GM19395 (cell line): ENCODE data around the gene NR3C1.

ENCODE experiments used
- ATAC-seq: cut with Tn5 transposase; IDR thresholded peaks from one replicate; pipeline ENCODE4 v1.9.1; 2021; ENCODE audit warnings: mild to moderate bottlenecking, moderate library complexity; ENCODE audit not compliant: unreplicated experiment

NR3C1 gene

DNA sequence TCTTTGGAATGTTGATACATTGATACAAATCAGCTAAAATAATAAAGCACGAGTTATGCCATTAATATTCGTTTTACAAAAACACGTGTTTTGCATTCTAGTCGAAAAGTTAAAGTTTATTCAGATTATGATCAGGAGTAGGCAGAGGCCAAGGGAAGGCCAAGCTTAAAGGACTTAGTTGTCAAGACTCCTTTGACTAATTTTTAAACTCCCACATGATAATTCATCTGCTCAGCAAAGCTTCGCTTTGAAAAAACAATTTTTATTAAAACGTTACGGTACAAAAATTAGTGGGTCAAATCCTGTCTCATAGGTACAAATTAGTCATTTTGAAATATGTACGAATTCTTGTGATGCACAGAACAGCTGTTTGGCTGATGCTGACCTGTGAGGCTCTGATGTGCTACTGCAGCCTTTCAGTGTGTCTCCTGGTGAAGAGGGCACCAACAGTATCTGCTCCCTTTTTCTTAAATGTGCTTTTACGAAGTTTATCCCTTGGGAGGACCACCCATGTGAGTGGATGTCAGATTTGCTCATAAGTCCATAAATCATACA, 23.0 kb upstream of the NR3C1 start:
- peak; percentile 72 for ATAC-seq

DNA sequence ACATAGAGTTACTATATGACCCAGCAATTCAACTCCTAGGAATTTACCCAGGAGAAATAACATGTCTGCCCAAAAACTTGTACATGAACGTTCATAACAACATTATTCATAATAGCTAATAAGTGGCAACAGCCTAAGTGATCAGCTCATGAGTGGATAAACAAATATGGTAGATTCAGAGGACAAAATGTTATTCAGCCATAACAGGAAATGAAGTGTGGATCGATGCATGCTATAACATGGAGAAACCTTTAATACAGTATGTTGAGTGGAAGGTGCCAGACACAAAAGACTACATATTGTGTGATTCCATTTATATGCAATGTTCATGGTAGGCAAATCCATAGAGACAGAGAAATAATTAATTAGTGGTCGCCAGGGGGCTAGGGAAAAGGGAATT, 22.3 kb upstream of the NR3C1 start:
- ATAC-seq, result no peak

GRCh38 chr5:143418140-143418866, 14.8 kb upstream of the NR3C1 start:
- peak; percentile 55 for ATAC-seq

DNA sequence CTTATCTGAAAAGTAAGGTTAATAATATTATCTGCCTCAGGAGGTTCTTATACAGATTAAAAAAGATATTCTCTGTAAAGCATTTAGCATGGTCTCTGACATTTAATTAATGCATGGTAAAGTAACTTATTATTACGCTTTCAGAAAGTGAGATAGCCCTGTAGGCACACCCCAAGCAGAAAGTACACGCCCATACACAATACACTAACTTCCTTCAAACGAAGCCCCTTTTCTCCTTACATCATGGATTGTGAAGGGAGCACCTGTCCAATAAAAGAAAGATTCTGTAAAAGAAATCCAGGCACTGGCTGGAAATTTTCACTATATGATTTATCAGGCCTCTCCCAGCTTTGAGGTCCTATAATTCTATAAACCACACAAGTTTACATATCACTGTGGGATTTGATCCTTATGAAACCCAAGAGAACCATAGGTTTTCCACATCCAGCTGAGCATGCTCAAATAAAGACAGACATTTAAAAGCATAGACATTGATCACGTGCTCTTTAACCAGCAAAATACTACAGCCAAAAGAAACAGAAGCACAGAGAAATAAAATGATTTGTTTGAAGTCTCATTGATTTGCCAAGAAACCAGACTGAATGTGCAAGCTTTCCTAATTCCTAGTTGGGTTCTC, 14.1 kb upstream of the NR3C1 start:
- ATAC-seq, result no peak

GRCh38 chr5:143416411-143416810, 12.9 kb upstream of the NR3C1 start:
- ATAC-seq, result no peak

GRCh38 chr5:143413958-143414669, 10.6 kb upstream of the NR3C1 start:
- peak; percentile 80 for ATAC-seq

GRCh38 chr5:143412661-143413342, 9.3 kb upstream of the NR3C1 start:
- no peak for ATAC-seq

- ATAC-seq, result no peak
Measured at GRCh38 chr5:143409926-143410325, 6.4 kb upstream of the NR3C1 start.

GRCh38 chr5:143406408-143406807, 2.9 kb upstream of the NR3C1 start:
- ATAC-seq, result no peak

- no peak for ATAC-seq
Measured at GRCh38 chr5:143405849-143406098, 2.3 kb upstream of the NR3C1 start.

GRCh38 chr5:143405063-143405848, 1.8 kb upstream of the NR3C1 start:
- peak; percentile 40 for ATAC-seq

GRCh38 chr5:143404416-143405062, 1.1 kb upstream of the NR3C1 start:
- peak; percentile 29 for ATAC-seq

GRCh38 chr5:143403334-143403592, 223 bp downstream of the NR3C1 start:
- peak; percentile 21 for ATAC-seq

- peak; percentile 0 for ATAC-seq
Measured at GRCh38 chr5:143402553-143403333, 743 bp downstream of the NR3C1 start.

- ATAC-seq, result no peak
Measured at GRCh38 chr5:143402017-143402552, 1.4 kb downstream of the NR3C1 start.

- ATAC-seq, result no peak
Measured at GRCh38 chr5:143401227-143402016, 2.1 kb downstream of the NR3C1 start.

- no peak for ATAC-seq
Measured at GRCh38 chr5:143400541-143401226, 2.8 kb downstream of the NR3C1 start.
